ENCODE data around the gene RHBDD1. TPM values are rescaled to one million over a fixed set of nuclear protein-coding genes. Genes with fewer than 3 reads are reported as not detected.

RHBDD1 gene
- total RNA-seq, 1 experiment from 2014 or later = 3.9 TPM

DNA sequence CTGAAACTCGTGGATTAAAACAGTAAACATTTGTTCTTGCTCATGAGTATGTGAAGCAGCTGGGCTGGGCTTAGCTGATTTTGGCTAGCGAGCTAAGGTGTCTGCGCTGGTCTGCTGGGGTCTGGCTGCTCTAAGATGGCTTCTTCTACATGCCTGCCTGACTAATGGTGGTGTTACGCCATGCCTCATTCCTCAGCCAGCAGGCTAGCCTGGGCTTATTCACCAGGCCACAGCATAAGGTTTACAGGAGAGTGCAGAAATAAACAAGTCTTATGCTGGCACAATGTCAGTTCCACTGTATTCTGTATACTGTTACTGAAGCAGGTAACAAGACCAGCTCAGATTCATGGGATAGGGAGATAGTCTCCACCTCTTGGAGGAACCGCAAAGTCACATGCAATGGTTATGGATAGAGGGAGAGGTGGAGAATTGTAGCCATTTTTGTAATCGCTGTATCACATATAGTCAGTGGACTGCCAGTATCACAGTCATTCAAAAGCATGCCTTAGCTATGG, 80.0 kb downstream of the RHBDD1 start:
- no peak for DNase-seq (ENCODE audit: low spot score)

DNA sequence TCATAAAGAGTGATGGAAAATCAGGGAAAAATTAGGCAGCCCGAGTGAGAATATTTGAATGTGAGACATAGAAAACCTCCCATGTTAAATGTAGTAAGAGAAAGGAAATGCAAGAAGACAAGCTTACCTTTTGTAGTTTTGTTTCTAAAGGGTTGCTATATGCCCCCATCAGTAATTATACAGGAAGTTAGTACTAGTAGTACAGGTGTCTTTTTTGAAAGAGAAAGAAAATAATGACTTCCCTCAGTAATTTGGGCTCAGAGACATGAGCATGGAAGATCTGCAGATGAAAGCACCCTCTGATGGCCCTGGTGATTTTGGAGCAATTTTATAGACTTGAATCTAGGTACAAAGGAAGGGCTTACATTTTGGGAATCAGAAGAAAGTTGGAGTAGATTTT, 80.8 kb downstream of the RHBDD1 start:
- DNase-seq (ENCODE audit: low spot score) = no peak

DNA sequence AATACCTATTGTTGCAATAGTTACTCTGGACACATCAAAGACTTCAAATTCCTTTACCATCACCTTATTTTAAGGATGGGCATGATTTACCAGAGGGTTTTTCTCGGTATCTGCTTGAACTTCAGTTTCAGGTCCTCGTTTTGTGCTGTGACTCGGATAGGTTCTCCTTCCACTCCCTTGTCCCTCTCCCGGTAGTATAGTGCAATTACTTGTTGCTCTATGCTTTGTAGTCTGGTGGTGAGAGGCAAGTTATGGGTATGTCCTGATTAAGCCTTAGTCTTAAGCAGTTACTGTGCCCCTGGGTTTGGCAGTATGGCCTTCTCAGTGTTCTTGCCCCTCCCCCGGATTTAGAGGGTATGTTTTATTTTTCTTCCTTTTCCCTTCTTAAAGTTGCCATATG, 96.6 kb downstream of the RHBDD1 start:
- DNase-seq (ENCODE audit: low spot score) = no peak

GRCh38 chr2:226934546-226935201, 98.8 kb downstream of the RHBDD1 start:
- no peak for DNase-seq (ENCODE audit: low spot score)

GRCh38 chr2:226943862-226944620, 108.2 kb downstream of the RHBDD1 start:
- no peak for DNase-seq (ENCODE audit: low spot score)

DNA sequence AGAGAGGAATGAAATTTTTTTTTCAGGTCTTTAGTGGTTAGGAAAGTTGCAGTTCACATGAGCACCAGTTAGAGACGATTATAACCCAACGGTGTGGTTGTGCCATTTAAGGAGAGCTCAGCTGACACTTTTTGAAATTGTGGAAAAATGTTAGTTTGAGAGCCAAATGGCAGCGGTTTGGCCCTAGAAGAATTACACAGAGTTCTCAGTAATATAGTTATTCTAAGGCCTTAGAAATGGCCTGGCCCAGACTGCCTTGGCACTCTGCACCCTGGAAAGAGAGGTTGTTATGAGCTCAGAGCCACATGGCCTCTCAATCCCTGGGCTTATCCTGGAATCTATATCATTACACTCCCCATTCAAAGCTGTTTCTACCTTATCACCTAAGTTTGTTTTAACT, 117.4 kb downstream of the RHBDD1 start:
- DNase-seq (ENCODE audit: low spot score) = no peak

GRCh38 chr2:226953826-226954225, 118.0 kb downstream of the RHBDD1 start:
- DNase-seq (ENCODE audit: low spot score) = no peak

- DNase-seq (ENCODE audit: low spot score) = no peak
Measured at GRCh38 chr2:226956659-226957058, 120.8 kb downstream of the RHBDD1 start.

DNA sequence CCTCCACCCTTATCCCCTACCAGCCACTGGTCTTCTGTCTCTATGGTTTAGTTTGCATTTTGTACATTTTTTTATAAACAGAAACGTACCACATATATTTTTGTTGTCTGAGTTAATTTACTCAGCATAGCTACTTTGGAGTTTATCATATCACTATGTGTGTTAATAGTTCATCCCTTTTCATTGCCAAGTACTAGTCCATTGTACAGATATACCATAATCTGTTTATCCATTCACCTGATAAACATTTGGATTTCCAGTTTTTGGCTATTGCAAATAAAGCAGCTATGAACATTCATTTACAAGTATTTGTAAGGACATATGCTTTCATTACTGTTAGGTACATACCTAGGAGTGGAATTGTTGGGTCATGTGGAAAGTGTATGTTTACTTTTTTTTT, 123.6 kb downstream of the RHBDD1 start:
- no peak for DNase-seq (ENCODE audit: low spot score)

DNA sequence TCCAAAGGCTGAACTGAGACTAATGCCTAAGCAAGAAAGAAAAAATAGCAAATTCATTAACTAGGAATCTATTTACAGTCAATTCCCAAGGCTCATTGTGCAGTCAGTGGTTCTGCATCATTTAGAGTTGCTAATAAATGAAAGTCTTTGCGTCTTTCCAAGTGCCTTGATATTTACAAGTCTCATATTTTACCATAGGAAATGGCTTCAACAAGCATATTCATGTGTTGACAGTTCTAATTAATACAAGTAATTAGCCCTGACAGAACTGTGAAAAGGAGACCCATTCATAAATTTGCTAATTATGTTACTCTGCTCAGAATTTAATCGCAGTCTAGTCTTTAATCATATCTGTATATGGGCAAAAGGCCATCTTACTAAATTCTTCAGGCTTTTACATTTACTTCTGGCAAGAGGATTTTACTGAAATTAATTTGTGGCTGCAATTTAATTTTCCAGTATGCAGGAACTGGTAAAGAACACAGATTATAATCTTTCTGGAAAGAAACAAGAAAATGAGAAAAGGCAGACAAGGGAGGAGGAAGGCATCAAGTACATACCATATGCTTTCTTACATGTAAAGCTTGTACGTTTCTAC, 126.4 kb downstream of the RHBDD1 start:
- DNase-seq (ENCODE audit: low spot score) = no peak

DNA sequence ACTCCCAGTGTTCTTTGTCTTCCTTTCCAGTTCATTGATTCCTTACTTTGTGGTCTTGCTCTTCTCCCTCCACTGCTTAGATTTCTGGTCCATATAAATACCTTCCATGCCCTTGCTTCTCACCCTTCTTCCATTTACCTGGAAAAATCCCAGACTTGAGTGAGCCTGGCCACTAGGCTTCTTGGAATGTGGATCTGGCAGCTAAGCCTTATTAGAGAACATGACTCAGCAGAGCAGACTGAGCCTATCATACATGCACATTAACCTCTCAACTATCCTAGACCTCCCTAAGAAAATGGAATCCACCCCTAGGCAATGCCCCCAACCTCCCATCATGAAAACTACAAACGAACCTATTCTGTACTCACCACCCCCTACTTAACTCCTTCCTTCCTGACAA, 127.7 kb downstream of the RHBDD1 start:
- DNase-seq (ENCODE audit: low spot score) = peak; percentile 51

GRCh38 chr2:226965376-226965775, 129.5 kb downstream of the RHBDD1 start:
- DNase-seq (ENCODE audit: low spot score) = no peak

- no peak for DNase-seq (ENCODE audit: low spot score)
Measured at GRCh38 chr2:226969417-226970080, 133.7 kb downstream of the RHBDD1 start.

DNA sequence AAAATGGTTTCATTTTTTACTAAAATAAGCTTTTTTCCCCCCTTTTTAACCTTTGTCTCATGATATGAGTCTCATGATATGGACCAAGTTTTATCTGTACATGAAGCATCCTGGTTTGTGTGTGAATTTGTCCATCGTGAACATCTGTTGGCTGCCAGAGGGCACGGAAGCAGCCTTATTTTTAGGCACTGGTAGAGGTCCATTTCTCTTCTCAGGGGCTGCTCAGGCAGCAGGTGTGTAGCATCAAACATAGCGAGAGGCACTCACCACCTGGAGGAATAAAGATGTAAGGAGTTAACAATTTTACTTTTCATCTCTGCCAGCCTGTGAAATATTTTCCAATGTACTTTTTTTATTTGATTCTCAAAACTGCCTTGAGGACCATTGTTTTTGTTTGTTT, 134.5 kb downstream of the RHBDD1 start:
- DNase-seq (ENCODE audit: low spot score) = no peak

DNA sequence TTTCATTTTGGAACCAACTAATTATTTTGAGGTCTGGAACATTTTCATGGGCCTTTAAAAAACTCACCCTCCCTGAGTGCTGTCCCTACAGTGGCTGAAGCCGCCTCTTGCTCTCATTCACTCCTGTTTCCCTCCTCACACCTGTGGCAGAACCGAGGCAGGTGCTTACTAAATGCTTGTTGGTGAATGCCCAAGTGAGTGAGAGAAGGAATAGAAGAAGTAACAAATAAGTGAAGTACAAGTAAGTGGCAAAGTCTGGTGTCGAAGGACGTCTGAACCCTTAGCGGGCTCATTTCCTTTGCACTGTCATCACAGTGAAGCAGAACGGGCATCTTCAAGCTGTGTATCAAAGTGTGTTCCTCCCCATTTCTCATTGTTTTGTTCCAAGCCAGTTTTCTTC, 135.2 kb downstream of the RHBDD1 start:
- no peak for DNase-seq (ENCODE audit: low spot score)

DNA sequence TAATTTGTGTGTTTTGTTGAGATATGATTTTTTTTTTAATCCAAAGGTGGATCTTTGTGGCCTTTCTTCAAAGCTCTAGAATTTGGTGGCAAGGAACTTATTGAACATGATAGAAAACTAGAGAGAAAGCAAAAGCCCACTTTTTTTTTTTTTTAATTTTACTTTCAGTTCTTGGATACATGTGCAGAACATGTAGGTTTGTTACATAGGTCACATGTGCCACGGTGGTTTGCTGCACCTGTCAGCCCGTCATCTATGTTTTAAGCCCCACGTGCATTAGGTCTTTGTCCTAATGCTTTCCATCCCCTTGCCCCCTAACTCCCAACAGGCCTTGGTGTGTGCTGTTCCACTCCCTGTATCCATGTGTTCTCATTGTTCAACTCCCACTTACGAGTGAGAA, 135.9 kb downstream of the RHBDD1 start:
- DNase-seq (ENCODE audit: low spot score) = no peak

GRCh38 chr2:226973816-226974215, 138.0 kb downstream of the RHBDD1 start:
- no peak for DNase-seq (ENCODE audit: low spot score)

- peak; percentile 59 for DNase-seq (ENCODE audit: low spot score)
Measured at GRCh38 chr2:226977775-226978190, 141.9 kb downstream of the RHBDD1 start.

- no peak for DNase-seq (ENCODE audit: low spot score)
Measured at GRCh38 chr2:226978300-226978699, 142.4 kb downstream of the RHBDD1 start.

- DNase-seq (ENCODE audit: low spot score) = no peak
Measured at GRCh38 chr2:226979004-226979403, 143.2 kb downstream of the RHBDD1 start.

DNA sequence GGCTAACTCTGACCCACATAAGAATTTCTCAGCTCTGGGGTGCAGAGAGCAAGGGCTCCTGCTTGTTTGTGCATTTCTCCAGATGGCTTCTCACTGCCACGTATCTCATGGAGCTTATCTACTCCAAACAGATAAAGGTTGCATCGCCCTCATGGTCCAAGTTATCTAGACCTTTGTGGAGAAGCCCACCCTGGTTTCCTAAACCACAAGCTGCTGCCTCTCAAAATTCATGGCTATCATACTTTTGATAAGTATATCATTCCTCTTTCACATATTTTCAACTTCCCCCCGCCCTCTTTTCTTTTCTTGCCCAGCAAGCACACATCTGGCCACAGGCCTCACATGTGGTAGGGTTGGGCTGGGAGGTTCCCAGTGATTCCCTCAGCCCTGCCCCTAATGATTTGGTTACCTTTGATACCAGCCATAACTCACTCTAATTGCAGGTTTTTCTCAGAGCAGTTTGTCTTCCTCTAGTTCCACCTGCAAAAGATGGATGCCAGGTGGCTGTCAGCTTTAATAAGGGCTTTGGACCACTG, 146.0 kb downstream of the RHBDD1 start:
- no peak for DNase-seq (ENCODE audit: low spot score)

Data from A172 (cell line).